ENCODE data around the gene RIPOR2.

GRCh38 chr6:24923885-24924401 lies 11.8 kb downstream of the RIPOR2 start:
- TF ChIP-seq, protein P1, sequence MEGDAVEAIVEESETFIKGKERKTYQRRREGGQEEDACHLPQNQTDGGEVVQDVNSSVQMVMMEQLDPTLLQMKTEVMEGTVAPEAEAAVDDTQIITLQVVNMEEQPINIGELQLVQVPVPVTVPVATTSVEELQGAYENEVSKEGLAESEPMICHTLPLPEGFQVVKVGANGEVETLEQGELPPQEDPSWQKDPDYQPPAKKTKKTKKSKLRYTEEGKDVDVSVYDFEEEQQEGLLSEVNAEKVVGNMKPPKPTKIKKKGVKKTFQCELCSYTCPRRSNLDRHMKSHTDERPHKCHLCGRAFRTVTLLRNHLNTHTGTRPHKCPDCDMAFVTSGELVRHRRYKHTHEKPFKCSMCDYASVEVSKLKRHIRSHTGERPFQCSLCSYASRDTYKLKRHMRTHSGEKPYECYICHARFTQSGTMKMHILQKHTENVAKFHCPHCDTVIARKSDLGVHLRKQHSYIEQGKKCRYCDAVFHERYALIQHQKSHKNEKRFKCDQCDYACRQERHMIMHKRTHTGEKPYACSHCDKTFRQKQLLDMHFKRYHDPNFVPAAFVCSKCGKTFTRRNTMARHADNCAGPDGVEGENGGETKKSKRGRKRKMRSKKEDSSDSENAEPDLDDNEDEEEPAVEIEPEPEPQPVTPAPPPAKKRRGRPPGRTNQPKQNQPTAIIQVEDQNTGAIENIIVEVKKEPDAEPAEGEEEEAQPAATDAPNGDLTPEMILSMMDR (conservative IDR thresholded peaks at IDR 0.05; ENCODE audit: low read length) = no peak
- TF ChIP-seq EZH2phosphoT487 (IDR thresholded peaks at IDR 0.05; ENCODE audit: borderline replicate concordance, low read depth, low read length) = no peak

All from OCI-LY7 (cell line).